HepG2 (cell line): ENCODE results near the gene EED. TPM values are rescaled to one million over a fixed set of nuclear protein-coding genes. Genes with fewer than 3 reads are reported as not detected.

Experiments used
- ATM ChIP-seq: fragments of 450-650 bp; IDR thresholded peaks from 2 replicates; pipeline ENCODE4 v1.7.1; 2017; ENCODE audit warnings: mild to moderate bottlenecking, borderline replicate concordance
- MTF2 ChIP-seq: sonication (generic); formaldehyde crosslinking; IDR thresholded peaks from 2 replicates; pipeline ENCODE4 v1.5.0; 2020; ENCODE audit warnings: missing genetic modification reagents, borderline replicate concordance
- NRL ChIP-seq: sonication (generic); formaldehyde crosslinking; IDR thresholded peaks from 2 replicates; pipeline ENCODE4 v1.5.0; 2020; ENCODE audit warnings: missing genetic modification reagents, mild to moderate bottlenecking, moderate library complexity, borderline replicate concordance
- PRMT3 ChIP-seq: sonication (generic); formaldehyde crosslinking; IDR thresholded peaks from 2 replicates; pipeline ENCODE4 v1.8.1; 2022; ENCODE audit warnings: low read depth, mild to moderate bottlenecking, moderate library complexity, missing genetic modification reagents, borderline replicate concordance
- RBFOX2 ChIP-seq: fragments of 200-400 bp; formaldehyde crosslinking; IDR thresholded peaks from 2 replicates; pipeline ENCODE4 v1.6.1; 2017; ENCODE audit warnings: low read depth, mild to moderate bottlenecking, low read length
- SOX6 ChIP-seq, 2 experiments: fragments of 450-650 bp in 1 of 2; sonication (generic) in 1 of 2; formaldehyde crosslinking in 1 of 2; IDR thresholded peaks; 2 replicates each; pipeline versions ENCODE4 v1.4.0 to v1.6.1; 2017 to 2020; ENCODE audit warnings: antibody characterized with exemption in 1 of 2, mild to moderate bottlenecking in 1 of 2, missing genetic modification reagents in 1 of 2
- SRSF1 ChIP-seq: fragments of 200-400 bp; formaldehyde crosslinking; optimal IDR thresholded peaks from 2 replicates; pipeline ENCODE3; 2017; ENCODE audit warnings: mild to moderate bottlenecking, low read depth, low read length, moderate library complexity
- ZBTB7B ChIP-seq: sonication (generic); formaldehyde crosslinking; IDR thresholded peaks from 2 replicates; pipeline ENCODE4 v1.4.0; 2020; ENCODE audit warnings: missing genetic modification reagents
- ZNF331 ChIP-seq: sonication (generic); formaldehyde crosslinking; IDR thresholded peaks from 2 replicates; pipeline ENCODE4 v1.4.0; 2020; ENCODE audit warnings: missing genetic modification reagents
- ZNF333 ChIP-seq: sonication (generic); formaldehyde crosslinking; IDR thresholded peaks from 2 replicates; pipeline ENCODE4 v1.4.0; 2020; ENCODE audit warnings: mild to moderate bottlenecking, missing genetic modification reagents, borderline replicate concordance
- ZNF547 ChIP-seq: sonication (generic); formaldehyde crosslinking; IDR thresholded peaks from 2 replicates; pipeline ENCODE4 v1.5.1; 2020; ENCODE audit warnings: mild to moderate bottlenecking, missing genetic modification reagents
- ZNF607 ChIP-seq: sonication (generic); formaldehyde crosslinking; IDR thresholded peaks from 2 replicates; pipeline ENCODE4 v1.5.1; 2020; ENCODE audit warnings: missing genetic modification reagents, mild to moderate bottlenecking, borderline replicate concordance
- ZNF792 ChIP-seq: IDR thresholded peaks from 2 replicates; pipeline ENCODE4 v1.6.1; 2016
- polyA plus RNA-seq, 8 experiments: library from polyadenylated mRNA; depleted of rRNA in 3 of 8; stranded (reverse) in 7 of 8; unstranded in 1 of 8; fragments of >200 nt; fragmentation: Illumina TruSeq in 4 of 8; extraction: Trizol in 4 of 8; gene quantifications; 2 replicates each; pipeline versions ENCODE4 v1.2.1 to v1.2.3, GENCODE V29; 2011 to 2016; ENCODE audit warnings: low read depth in 4 of 8, missing spikeins in 1 of 8, mixed read lengths in 1 of 8; ENCODE audit not compliant: insufficient read depth in 1 of 8
- total RNA-seq, 5 experiments: library from RNA; depleted of rRNA; stranded (reverse); fragments of >200 nt; fragmentation: Illumina TruSeq; extraction: Trizol; gene quantifications; 2 replicates each; pipeline ENCODE4 v1.2.3, GENCODE V29; 2016; ENCODE audit warnings: low read depth in 1 of 5
- TF ChIP-seq, protein P1 (sequence below): sonication (generic); formaldehyde crosslinking; conservative IDR thresholded peaks from 2 replicates; pipeline ENCODE4 v1.8.1; 2023; ENCODE audit warnings: missing genetic modification reagents
- TF ChIP-seq, protein P2 (sequence below): sonication (generic); formaldehyde crosslinking; IDR thresholded peaks from 2 replicates; pipeline ENCODE4 v1.4.0; 2020; ENCODE audit warnings: missing genetic modification reagents, mild to moderate bottlenecking, borderline replicate concordance
- TF ChIP-seq, protein P3 (sequence below): sonication (generic); formaldehyde crosslinking; IDR thresholded peaks from 2 replicates; pipeline ENCODE4 v1.4.0; 2020; ENCODE audit warnings: low read depth, missing genetic modification reagents
- TF ChIP-seq, protein P4 (sequence below): IDR thresholded peaks from 2 replicates; pipeline ENCODE4 v1.6.1; 2018; ENCODE audit warnings: missing genetic modification reagents
- TF ChIP-seq, protein P5 (sequence below): sonication (generic); formaldehyde crosslinking; IDR thresholded peaks from 2 replicates; pipeline ENCODE4 v1.8.1; 2023; ENCODE audit warnings: mild to moderate bottlenecking, missing genetic modification reagents

EED gene
- total and polyA plus RNA-seq, 2 of the 13 experiments (the other 11 are each of a cell fraction or from before 2014, with no cell fraction given) = 11.0 to 28.4 TPM

DNA sequence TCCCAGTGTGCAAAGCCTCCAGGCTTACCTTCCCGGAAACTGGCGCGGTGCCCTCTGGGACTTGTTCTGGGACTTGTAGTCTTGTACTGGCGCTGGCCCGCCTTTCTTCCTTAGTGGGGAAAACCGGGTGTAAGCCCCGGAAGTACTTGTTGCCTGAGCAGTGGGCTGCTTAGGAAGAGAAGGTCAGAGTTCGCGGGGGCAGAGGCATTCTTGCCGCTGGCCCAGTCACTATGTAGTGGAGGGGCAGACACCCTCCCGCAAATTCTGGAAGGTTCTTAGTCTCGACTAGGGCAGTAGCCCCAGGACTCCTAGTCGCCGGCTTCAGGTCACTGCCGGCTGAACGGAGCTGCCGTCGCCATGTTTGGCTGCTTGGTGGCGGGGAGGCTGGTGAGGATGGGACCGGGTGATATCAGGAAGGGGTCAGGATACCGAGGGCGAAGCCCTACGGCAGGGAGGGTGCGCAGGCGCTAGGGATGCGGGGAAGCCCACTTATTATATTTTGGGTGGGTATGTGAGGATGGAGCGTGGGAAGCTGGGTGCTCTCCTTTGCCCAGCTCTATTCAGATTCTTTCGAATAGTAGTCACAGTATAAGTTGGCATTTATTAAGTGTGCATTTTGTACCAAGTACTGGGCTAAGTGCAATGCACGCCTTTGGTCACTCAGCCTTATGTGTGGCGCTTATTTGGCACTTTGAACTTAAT, 57.7 kb downstream of the EED start, which contains the start of gene HIKESHI (continued):
- TF ChIP-seq, protein P1, sequence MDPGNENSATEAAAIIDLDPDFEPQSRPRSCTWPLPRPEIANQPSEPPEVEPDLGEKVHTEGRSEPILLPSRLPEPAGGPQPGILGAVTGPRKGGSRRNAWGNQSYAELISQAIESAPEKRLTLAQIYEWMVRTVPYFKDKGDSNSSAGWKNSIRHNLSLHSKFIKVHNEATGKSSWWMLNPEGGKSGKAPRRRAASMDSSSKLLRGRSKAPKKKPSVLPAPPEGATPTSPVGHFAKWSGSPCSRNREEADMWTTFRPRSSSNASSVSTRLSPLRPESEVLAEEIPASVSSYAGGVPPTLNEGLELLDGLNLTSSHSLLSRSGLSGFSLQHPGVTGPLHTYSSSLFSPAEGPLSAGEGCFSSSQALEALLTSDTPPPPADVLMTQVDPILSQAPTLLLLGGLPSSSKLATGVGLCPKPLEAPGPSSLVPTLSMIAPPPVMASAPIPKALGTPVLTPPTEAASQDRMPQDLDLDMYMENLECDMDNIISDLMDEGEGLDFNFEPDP = no peak
- no peak for TF ChIP-seq PRMT3 (CRISPR knock-in tag)
- TF ChIP-seq, protein P2, sequence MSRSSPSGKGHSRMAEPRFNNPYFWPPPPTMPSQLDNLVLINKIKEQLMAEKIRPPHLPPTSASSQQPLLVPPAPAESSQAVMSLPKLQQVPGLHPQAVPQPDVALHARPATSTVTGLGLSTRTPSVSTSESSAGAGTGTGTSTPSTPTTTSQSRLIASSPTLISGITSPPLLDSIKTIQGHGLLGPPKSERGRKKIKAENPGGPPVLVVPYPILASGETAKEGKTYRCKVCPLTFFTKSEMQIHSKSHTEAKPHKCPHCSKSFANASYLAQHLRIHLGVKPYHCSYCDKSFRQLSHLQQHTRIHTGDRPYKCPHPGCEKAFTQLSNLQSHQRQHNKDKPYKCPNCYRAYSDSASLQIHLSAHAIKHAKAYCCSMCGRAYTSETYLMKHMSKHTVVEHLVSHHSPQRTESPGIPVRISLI = peak; percentile 30; the same call in 1 of the 2 replicates
- TF ChIP-seq SRSF1 = no peak
- TF ChIP-seq, protein P3, sequence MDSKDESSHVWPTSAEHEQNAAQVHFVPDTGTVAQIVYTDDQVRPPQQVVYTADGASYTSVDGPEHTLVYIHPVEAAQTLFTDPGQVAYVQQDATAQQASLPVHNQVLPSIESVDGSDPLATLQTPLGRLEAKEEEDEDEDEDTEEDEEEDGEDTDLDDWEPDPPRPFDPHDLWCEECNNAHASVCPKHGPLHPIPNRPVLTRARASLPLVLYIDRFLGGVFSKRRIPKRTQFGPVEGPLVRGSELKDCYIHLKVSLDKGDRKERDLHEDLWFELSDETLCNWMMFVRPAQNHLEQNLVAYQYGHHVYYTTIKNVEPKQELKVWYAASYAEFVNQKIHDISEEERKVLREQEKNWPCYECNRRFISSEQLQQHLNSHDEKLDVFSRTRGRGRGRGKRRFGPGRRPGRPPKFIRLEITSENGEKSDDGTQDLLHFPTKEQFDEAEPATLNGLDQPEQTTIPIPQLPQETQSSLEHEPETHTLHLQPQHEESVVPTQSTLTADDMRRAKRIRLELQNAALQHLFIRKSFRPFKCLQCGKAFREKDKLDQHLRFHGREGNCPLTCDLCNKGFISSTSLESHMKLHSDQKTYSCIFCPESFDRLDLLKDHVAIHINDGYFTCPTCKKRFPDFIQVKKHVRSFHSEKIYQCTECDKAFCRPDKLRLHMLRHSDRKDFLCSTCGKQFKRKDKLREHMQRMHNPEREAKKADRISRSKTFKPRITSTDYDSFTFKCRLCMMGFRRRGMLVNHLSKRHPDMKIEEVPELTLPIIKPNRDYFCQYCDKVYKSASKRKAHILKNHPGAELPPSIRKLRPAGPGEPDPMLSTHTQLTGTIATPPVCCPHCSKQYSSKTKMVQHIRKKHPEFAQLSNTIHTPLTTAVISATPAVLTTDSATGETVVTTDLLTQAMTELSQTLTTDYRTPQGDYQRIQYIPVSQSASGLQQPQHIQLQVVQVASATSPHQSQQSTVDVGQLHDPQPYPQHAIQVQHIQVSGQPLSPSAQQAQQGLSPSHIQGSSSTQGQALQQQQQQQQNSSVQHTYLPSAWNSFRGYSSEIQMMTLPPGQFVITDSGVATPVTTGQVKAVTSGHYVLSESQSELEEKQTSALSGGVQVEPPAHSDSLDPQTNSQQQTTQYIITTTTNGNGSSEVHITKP = peak; percentile 59
- TF ChIP-seq SOX6 (IDR thresholded peaks at IDR 0.05) = no peak
- TF ChIP-seq SOX6 (CRISPR knock-in tag; IDR thresholded peaks at IDR 0.05) = peak; percentile 77
- TF ChIP-seq, protein P4, sequence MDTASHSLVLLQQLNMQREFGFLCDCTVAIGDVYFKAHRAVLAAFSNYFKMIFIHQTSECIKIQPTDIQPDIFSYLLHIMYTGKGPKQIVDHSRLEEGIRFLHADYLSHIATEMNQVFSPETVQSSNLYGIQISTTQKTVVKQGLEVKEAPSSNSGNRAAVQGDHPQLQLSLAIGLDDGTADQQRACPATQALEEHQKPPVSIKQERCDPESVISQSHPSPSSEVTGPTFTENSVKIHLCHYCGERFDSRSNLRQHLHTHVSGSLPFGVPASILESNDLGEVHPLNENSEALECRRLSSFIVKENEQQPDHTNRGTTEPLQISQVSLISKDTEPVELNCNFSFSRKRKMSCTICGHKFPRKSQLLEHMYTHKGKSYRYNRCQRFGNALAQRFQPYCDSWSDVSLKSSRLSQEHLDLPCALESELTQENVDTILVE (CRISPR knock-in tag) = peak; percentile 62
- TF ChIP-seq ZBTB7B (CRISPR knock-in tag) = peak; percentile 48; the same call in 1 of the 2 replicates
- TF ChIP-seq ZNF607 (CRISPR knock-in tag) = no peak
- TF ChIP-seq ZNF333 (CRISPR knock-in tag) = no peak
- peak; percentile 71 for TF ChIP-seq ZNF792 (CRISPR knock-in tag)
- no peak; the same call in none of the 2 replicates for TF ChIP-seq ZNF331 (CRISPR knock-in tag)
- TF ChIP-seq MTF2 (CRISPR knock-in tag) = peak; percentile 49; the same call in 1 of the 2 replicates
- TF ChIP-seq, protein P5, sequence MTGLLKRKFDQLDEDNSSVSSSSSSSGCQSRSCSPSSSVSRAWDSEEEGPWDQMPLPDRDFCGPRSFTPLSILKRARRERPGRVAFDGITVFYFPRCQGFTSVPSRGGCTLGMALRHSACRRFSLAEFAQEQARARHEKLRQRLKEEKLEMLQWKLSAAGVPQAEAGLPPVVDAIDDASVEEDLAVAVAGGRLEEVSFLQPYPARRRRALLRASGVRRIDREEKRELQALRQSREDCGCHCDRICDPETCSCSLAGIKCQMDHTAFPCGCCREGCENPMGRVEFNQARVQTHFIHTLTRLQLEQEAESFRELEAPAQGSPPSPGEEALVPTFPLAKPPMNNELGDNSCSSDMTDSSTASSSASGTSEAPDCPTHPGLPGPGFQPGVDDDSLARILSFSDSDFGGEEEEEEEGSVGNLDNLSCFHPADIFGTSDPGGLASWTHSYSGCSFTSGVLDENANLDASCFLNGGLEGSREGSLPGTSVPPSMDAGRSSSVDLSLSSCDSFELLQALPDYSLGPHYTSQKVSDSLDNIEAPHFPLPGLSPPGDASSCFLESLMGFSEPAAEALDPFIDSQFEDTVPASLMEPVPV (CRISPR knock-in tag) = no peak
- peak; percentile 53; the same call in 1 of the 2 replicates for TF ChIP-seq RBFOX2
- peak; percentile 67; the same call in 1 of the 2 replicates for TF ChIP-seq NRL (CRISPR knock-in tag)
- no peak for TF ChIP-seq ATM
- peak; percentile 84 for TF ChIP-seq ZNF547 (CRISPR knock-in tag)
